Measurements from ENCODE around the gene ARHGEF40. TPM values are rescaled to one million over a fixed set of nuclear protein-coding genes. Genes with fewer than 3 reads are reported as not detected.

ARHGEF40 gene
- total RNA-seq, 1 experiment from 2014 or later: 74.2 TPM

GRCh38 chr14:21099596-21099985 lies 29.5 kb downstream of the ARHGEF40 start (continued):
- TF ChIP-seq CREB1 (CRISPR knock-in tag; IDR thresholded peaks at IDR 0.05) (no peak), ERG (CRISPR knock-in tag; IDR thresholded peaks at IDR 0.05) (no peak), ELF4 (CRISPR knock-in tag; IDR thresholded peaks at IDR 0.05; ENCODE audit: low read depth) (no peak), OVOL2 (CRISPR knock-in tag; IDR thresholded peaks at IDR 0.05; ENCODE audit: borderline replicate concordance) (no peak)
- TF ChIP-seq, protein P1, sequence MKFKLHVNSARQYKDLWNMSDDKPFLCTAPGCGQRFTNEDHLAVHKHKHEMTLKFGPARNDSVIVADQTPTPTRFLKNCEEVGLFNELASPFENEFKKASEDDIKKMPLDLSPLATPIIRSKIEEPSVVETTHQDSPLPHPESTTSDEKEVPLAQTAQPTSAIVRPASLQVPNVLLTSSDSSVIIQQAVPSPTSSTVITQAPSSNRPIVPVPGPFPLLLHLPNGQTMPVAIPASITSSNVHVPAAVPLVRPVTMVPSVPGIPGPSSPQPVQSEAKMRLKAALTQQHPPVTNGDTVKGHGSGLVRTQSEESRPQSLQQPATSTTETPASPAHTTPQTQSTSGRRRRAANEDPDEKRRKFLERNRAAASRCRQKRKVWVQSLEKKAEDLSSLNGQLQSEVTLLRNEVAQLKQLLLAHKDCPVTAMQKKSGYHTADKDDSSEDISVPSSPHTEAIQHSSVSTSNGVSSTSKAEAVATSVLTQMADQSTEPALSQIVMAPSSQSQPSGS (CRISPR knock-in tag; IDR thresholded peaks at IDR 0.05; ENCODE audit: borderline replicate concordance, low read depth): no peak
- TF ChIP-seq, protein P2, sequence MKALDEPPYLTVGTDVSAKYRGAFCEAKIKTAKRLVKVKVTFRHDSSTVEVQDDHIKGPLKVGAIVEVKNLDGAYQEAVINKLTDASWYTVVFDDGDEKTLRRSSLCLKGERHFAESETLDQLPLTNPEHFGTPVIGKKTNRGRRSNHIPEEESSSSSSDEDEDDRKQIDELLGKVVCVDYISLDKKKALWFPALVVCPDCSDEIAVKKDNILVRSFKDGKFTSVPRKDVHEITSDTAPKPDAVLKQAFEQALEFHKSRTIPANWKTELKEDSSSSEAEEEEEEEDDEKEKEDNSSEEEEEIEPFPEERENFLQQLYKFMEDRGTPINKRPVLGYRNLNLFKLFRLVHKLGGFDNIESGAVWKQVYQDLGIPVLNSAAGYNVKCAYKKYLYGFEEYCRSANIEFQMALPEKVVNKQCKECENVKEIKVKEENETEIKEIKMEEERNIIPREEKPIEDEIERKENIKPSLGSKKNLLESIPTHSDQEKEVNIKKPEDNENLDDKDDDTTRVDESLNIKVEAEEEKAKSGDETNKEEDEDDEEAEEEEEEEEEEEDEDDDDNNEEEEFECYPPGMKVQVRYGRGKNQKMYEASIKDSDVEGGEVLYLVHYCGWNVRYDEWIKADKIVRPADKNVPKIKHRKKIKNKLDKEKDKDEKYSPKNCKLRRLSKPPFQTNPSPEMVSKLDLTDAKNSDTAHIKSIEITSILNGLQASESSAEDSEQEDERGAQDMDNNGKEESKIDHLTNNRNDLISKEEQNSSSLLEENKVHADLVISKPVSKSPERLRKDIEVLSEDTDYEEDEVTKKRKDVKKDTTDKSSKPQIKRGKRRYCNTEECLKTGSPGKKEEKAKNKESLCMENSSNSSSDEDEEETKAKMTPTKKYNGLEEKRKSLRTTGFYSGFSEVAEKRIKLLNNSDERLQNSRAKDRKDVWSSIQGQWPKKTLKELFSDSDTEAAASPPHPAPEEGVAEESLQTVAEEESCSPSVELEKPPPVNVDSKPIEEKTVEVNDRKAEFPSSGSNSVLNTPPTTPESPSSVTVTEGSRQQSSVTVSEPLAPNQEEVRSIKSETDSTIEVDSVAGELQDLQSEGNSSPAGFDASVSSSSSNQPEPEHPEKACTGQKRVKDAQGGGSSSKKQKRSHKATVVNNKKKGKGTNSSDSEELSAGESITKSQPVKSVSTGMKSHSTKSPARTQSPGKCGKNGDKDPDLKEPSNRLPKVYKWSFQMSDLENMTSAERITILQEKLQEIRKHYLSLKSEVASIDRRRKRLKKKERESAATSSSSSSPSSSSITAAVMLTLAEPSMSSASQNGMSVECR (CRISPR knock-in tag; IDR thresholded peaks at IDR 0.05; ENCODE audit: borderline replicate concordance): no peak

DNA sequence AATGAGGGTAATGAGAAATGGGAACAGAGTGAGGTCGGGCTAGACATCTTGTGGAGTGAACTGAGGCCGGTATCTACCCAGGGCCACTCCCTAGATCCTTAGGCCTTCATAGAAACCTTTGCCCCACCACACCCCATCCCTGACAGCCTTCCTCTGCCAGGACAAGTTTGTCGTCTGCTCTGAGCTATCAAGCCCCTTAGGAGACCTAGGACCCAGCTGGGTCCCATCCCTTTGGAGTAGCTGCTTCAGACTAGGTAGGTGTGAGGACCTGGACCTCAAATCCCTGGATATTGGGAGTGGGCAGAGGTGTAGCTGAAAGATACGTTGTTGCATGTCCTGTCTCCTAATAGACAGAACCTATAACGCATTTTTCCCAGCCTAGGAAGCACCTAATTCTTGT lies 30.8 kb downstream of the ARHGEF40 start, which contains the start of gene TMEM253:
TSS of gene TMEM253 (plus strand) at position 136 of the 400 bp plus-strand sequence. CDS start 278 bp downstream, outside the sequence.
- no peaks in the 10 kb centered on the region for H3K36me3 Mint-ChIP-seq
- H3K4me3 Mint-ChIP-seq: peak within 1 kb of the TSS; percentile 93
- ChIA-PET POLR2A (interaction anchor here (2.2 kb wide), 1 partner anchor 30 kb away, joined by 7 read pairs; no protein-coding TSS in a partner anchor), CTCF (interaction anchor here (2.4 to 8.6 kb wide), 5 partner anchors 6 to 86 kb away, joined by 10 to 321 read pairs (median 111); partner anchors contain the start of gene ARHGEF40)
- ATAC-seq (no peak), DNase-seq (ENCODE audit: low spot score) (no peak)
- H3K27me3 Mint-ChIP-seq (ENCODE audit: low read depth): no peaks in the 10 kb centered on the region
- TF ChIP-seq MYBL2 (CRISPR knock-in tag; IDR thresholded peaks at IDR 0.05): no peak
- TF ChIP-seq ZNF423 (CRISPR knock-in tag; IDR thresholded peaks at IDR 0.05): no peak
- TF ChIP-seq, protein P3, sequence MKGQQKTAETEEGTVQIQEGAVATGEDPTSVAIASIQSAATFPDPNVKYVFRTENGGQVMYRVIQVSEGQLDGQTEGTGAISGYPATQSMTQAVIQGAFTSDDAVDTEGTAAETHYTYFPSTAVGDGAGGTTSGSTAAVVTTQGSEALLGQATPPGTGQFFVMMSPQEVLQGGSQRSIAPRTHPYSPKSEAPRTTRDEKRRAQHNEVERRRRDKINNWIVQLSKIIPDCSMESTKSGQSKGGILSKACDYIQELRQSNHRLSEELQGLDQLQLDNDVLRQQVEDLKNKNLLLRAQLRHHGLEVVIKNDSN (CRISPR knock-in tag; IDR thresholded peaks at IDR 0.05): no peak
- no peaks in the 10 kb centered on the region for H3K9me3 Mint-ChIP-seq
- H3K4me1 Mint-ChIP-seq: peaks cover 62% of the 10 kb centered on the region
- peak within 1 kb of the TSS; percentile 97 for H3K27ac Mint-ChIP-seq

DNA sequence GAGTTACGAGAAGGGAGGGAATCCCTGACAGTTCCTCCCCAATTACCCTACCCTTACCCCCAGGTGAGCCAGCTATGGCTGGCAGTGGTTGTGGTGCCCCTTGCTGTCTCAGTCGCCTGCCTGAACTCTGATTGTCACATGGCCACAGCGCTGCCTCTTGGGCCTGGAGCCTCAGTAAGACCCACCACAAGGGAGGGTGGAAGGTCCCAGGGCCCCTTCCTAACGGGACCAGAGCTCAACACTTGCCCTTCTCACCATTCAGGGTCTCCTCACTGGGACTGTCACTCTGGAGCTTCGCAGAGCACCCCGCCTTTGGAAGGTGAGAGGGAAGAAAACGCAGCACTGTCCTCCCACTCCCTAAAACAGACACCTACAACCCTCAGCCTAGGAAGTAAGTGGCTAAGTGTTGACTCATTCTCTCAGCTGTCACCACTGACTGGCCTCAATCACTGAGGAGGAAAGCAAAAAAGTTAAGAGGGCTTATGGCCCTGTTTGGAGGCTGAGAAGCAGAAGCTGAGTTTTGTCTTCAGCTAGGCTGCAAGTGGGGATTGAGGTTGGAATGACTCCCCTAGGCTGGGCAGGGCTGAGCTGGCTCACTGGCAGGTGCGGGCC lies 31.8 kb downstream of the ARHGEF40 start:
- H3K9me3 Mint-ChIP-seq: no peaks in the 10 kb centered on the region
- CTCF ChIA-PET: interaction anchor here (1.7 to 8.6 kb wide), 7 partner anchors 7 to 87 kb away, joined by 6 to 321 read pairs (median 94); partner anchors contain the start of gene ARHGEF40
- H3K4me1 Mint-ChIP-seq: peaks cover 62% of the 10 kb centered on the region
- peak overlapping the region; percentile 97 for H3K27ac Mint-ChIP-seq
- DNase-seq (ENCODE audit: low spot score): no peak
- no peaks in the 10 kb centered on the region for H3K36me3 Mint-ChIP-seq
- H3K27me3 Mint-ChIP-seq (ENCODE audit: low read depth): no peaks in the 10 kb centered on the region
- H3K4me3 Mint-ChIP-seq: peak overlapping the region; percentile 93
- ATAC-seq: no peak
- POLR2A ChIA-PET: interaction anchor here (0.9 to 3.9 kb wide), 5 partner anchors 7 to 34 kb away, joined by 3 to 40 read pairs (median 5); no protein-coding TSS in a partner anchor
- TF ChIP-seq, protein P4, sequence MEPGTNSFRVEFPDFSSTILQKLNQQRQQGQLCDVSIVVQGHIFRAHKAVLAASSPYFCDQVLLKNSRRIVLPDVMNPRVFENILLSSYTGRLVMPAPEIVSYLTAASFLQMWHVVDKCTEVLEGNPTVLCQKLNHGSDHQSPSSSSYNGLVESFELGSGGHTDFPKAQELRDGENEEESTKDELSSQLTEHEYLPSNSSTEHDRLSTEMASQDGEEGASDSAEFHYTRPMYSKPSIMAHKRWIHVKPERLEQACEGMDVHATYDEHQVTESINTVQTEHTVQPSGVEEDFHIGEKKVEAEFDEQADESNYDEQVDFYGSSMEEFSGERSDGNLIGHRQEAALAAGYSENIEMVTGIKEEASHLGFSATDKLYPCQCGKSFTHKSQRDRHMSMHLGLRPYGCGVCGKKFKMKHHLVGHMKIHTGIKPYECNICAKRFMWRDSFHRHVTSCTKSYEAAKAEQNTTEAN (CRISPR knock-in tag; IDR thresholded peaks at IDR 0.05): no peak
- no peak for TF ChIP-seq ZNF138 (CRISPR knock-in tag; conservative IDR thresholded peaks at IDR 0.05)
- TF ChIP-seq NR1H2 (CRISPR knock-in tag; IDR thresholded peaks at IDR 0.05): no peak
- no peak for TF ChIP-seq MXD4 (CRISPR knock-in tag; IDR thresholded peaks at IDR 0.05; ENCODE audit: borderline replicate concordance)
- no peak for TF ChIP-seq ZBTB21 (CRISPR knock-in tag; IDR thresholded peaks at IDR 0.05; ENCODE audit: borderline replicate concordance)
- no peak for TF ChIP-seq FOXP1 (CRISPR knock-in tag; IDR thresholded peaks at IDR 0.05; ENCODE audit: borderline replicate concordance)
- no peak for TF ChIP-seq ZNF423 (CRISPR knock-in tag; IDR thresholded peaks at IDR 0.05)
- TF ChIP-seq IRF2 (CRISPR knock-in tag; IDR thresholded peaks at IDR 0.05; ENCODE audit: borderline replicate concordance, low read depth): no peak
- no peak for TF ChIP-seq E2F1 (CRISPR knock-in tag; IDR thresholded peaks at IDR 0.05)
- no peak for TF ChIP-seq TEAD1 (CRISPR knock-in tag; IDR thresholded peaks at IDR 0.05)
- TF ChIP-seq ZNF219 (CRISPR knock-in tag; IDR thresholded peaks at IDR 0.05; ENCODE audit: borderline replicate concordance): no peak
- TF ChIP-seq, protein P5, sequence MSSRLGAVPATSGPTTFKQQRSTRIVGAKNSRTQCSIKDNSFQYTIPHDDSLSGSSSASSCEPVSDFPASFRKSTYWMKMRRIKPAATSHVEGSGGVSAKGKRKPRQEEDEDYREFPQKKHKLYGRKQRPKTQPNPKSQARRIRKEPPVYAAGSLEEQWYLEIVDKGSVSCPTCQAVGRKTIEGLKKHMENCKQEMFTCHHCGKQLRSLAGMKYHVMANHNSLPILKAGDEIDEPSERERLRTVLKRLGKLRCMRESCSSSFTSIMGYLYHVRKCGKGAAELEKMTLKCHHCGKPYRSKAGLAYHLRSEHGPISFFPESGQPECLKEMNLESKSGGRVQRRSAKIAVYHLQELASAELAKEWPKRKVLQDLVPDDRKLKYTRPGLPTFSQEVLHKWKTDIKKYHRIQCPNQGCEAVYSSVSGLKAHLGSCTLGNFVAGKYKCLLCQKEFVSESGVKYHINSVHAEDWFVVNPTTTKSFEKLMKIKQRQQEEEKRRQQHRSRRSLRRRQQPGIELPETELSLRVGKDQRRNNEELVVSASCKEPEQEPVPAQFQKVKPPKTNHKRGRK (CRISPR knock-in tag; IDR thresholded peaks at IDR 0.05; ENCODE audit: borderline replicate concordance): no peak

All from WTC11 (cell line).